HL-60 (cell line): ENCODE results near the gene DHRS3.

Experiments
- GABPA ChIP-seq: IDR thresholded peaks from 2 replicates; pipeline ENCODE4 v1.6.1; 2012; ENCODE audit warnings: low read depth
- POLR2AphosphoS5 ChIP-seq: IDR thresholded peaks from 2 replicates; pipeline ENCODE4 v1.6.1; 2012; ENCODE audit warnings: low read depth
- SPI1 ChIP-seq: IDR thresholded peaks from 2 replicates; pipeline ENCODE4 v1.6.1; 2012; ENCODE audit warnings: low read depth, mild to moderate bottlenecking, borderline replicate concordance
- TF ChIP-seq, protein P1 (sequence below): IDR thresholded peaks from one replicate; pipeline ENCODE4 v1.5.1; 2011; ENCODE audit warnings: low read length, control low read depth, inconsistent platforms; ENCODE audit not compliant: insufficient read depth
- TF ChIP-seq, protein P2 (sequence below): IDR thresholded peaks from 2 replicates; pipeline ENCODE4 v1.6.1; 2012; ENCODE audit warnings: low read depth; ENCODE audit not compliant: insufficient replicate concordance

DNA sequence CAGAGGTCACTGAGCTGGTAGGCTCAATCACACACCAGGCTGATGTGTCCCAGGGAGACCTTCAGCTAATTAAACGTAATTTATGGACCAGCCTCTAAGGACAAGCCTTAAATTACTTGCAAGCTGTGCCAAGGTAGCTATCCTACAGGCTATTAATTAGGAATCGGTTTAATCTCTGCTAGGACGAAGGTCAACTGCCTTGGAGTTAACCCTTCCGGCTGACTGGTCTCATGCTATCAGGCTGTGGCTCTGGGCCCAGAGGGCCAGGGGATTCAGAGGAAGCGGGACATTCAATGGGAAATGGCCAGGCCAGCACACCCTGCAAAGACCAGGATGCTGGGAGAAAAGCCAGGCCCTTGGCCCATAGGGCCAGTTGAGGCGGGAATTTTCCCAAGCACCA, 19.0 kb downstream of the DHRS3 start:
- TF ChIP-seq, protein P1, sequence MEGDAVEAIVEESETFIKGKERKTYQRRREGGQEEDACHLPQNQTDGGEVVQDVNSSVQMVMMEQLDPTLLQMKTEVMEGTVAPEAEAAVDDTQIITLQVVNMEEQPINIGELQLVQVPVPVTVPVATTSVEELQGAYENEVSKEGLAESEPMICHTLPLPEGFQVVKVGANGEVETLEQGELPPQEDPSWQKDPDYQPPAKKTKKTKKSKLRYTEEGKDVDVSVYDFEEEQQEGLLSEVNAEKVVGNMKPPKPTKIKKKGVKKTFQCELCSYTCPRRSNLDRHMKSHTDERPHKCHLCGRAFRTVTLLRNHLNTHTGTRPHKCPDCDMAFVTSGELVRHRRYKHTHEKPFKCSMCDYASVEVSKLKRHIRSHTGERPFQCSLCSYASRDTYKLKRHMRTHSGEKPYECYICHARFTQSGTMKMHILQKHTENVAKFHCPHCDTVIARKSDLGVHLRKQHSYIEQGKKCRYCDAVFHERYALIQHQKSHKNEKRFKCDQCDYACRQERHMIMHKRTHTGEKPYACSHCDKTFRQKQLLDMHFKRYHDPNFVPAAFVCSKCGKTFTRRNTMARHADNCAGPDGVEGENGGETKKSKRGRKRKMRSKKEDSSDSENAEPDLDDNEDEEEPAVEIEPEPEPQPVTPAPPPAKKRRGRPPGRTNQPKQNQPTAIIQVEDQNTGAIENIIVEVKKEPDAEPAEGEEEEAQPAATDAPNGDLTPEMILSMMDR: no peak
- TF ChIP-seq GABPA (no peak), POLR2AphosphoS5 (no peak), SPI1 (no peak)
- TF ChIP-seq, protein P2, sequence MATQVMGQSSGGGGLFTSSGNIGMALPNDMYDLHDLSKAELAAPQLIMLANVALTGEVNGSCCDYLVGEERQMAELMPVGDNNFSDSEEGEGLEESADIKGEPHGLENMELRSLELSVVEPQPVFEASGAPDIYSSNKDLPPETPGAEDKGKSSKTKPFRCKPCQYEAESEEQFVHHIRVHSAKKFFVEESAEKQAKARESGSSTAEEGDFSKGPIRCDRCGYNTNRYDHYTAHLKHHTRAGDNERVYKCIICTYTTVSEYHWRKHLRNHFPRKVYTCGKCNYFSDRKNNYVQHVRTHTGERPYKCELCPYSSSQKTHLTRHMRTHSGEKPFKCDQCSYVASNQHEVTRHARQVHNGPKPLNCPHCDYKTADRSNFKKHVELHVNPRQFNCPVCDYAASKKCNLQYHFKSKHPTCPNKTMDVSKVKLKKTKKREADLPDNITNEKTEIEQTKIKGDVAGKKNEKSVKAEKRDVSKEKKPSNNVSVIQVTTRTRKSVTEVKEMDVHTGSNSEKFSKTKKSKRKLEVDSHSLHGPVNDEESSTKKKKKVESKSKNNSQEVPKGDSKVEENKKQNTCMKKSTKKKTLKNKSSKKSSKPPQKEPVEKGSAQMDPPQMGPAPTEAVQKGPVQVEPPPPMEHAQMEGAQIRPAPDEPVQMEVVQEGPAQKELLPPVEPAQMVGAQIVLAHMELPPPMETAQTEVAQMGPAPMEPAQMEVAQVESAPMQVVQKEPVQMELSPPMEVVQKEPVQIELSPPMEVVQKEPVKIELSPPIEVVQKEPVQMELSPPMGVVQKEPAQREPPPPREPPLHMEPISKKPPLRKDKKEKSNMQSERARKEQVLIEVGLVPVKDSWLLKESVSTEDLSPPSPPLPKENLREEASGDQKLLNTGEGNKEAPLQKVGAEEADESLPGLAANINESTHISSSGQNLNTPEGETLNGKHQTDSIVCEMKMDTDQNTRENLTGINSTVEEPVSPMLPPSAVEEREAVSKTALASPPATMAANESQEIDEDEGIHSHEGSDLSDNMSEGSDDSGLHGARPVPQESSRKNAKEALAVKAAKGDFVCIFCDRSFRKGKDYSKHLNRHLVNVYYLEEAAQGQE: no peak
